Loucy (cell line): ENCODE results near the gene HAL.
A peak's percentile ranks its signal among the peaks of the same experiment; 100 is the strongest.

Experiments
- H2AFZ ChIP-seq: fragments of 200-600 bp; sonication (generic); 2 replicates; pipeline ENCODE4 v1.6.0; 2016; ENCODE audit warnings: antibody characterized with exemption, mild to moderate bottlenecking, low read length, moderate library complexity
- H3F3A ChIP-seq: fragments of 200-600 bp; 2 replicates; pipeline ENCODE4 v1.6.0; 2016; ENCODE audit warnings: antibody characterized with exemption, low read depth, mild to moderate bottlenecking
- H3K27me3 ChIP-seq: fragments of 200-600 bp; sonication (generic); 2 replicates; pipeline ENCODE4 v1.6.1; 2014; ENCODE audit warnings: low read length, mild to moderate bottlenecking; ENCODE audit not compliant: insufficient read depth, poor library complexity, severe bottlenecking
- H3K36me3 ChIP-seq: fragments of 200-600 bp; sonication (generic); 2 replicates; pipeline ENCODE4 v1.6.1; 2016; ENCODE audit warnings: low read length; ENCODE audit not compliant: insufficient read depth
- H3K4me1 ChIP-seq: fragments of 200-600 bp; sonication (generic); 2 replicates; pipeline ENCODE4 v1.5.1; 2014; ENCODE audit warnings: low read length, mild to moderate bottlenecking; ENCODE audit not compliant: insufficient read depth, poor library complexity, severe bottlenecking
- H3K4me2 ChIP-seq: fragments of 200-600 bp; sonication (generic); 2 replicates; pipeline ENCODE4 v1.6.0; 2014; ENCODE audit warnings: antibody characterized with exemption, low read length, low read depth, mild to moderate bottlenecking; ENCODE audit not compliant: poor library complexity, severe bottlenecking
- H3K4me3 ChIP-seq: fragments of 200-600 bp; sonication (generic); 2 replicates; pipeline ENCODE4 v1.5.1; 2014; ENCODE audit warnings: low read length, mild to moderate bottlenecking, mixed read lengths; ENCODE audit not compliant: poor library complexity, severe bottlenecking
- H3K79me2 ChIP-seq: fragments of 200-600 bp; sonication (generic); 2 replicates; pipeline ENCODE4 v1.6.1; 2014; ENCODE audit warnings: low read length; ENCODE audit not compliant: insufficient read depth
- H3K9ac ChIP-seq: fragments of 200-600 bp; sonication (generic); 2 replicates; pipeline ENCODE4 v1.6.0; 2014; ENCODE audit warnings: mild to moderate bottlenecking, low read depth, low read length, moderate library complexity; ENCODE audit not compliant: poor library complexity, severe bottlenecking
- H3K9me2 ChIP-seq: fragments of 200-600 bp; sonication (generic); replicated peaks from 2 replicates; pipeline ENCODE4 v1.6.1; 2016; ENCODE audit warnings: low read depth, low read length, mixed read lengths
- H3K9me3 ChIP-seq: fragments of 200-600 bp; sonication (generic); 2 replicates; pipeline ENCODE4 v1.6.1; 2014; ENCODE audit warnings: mild to moderate bottlenecking, antibody characterized with exemption, low read length, low read depth; ENCODE audit not compliant: insufficient read depth
- H4K20me1 ChIP-seq: fragments of 200-600 bp; sonication (generic); 2 replicates; pipeline ENCODE4 v1.6.0; 2014; ENCODE audit warnings: antibody characterized with exemption, low read length, mild to moderate bottlenecking; ENCODE audit not compliant: insufficient read depth, poor library complexity, severe bottlenecking
- CTCF ChIP-seq: fragments of 200-600 bp; sonication (generic); conservative IDR thresholded peaks from 2 replicates; pipeline ENCODE4 v1.5.1; 2014; ENCODE audit warnings: mild to moderate bottlenecking, antibody characterized with exemption, low read length
- EZH2phosphoT487 ChIP-seq: fragments of 200-600 bp; IDR thresholded peaks from 2 replicates; pipeline ENCODE4 v1.6.1; 2018; ENCODE audit warnings: antibody characterized with exemption, mild to moderate bottlenecking, moderate library complexity, borderline replicate concordance

The HAL gene

DNA sequence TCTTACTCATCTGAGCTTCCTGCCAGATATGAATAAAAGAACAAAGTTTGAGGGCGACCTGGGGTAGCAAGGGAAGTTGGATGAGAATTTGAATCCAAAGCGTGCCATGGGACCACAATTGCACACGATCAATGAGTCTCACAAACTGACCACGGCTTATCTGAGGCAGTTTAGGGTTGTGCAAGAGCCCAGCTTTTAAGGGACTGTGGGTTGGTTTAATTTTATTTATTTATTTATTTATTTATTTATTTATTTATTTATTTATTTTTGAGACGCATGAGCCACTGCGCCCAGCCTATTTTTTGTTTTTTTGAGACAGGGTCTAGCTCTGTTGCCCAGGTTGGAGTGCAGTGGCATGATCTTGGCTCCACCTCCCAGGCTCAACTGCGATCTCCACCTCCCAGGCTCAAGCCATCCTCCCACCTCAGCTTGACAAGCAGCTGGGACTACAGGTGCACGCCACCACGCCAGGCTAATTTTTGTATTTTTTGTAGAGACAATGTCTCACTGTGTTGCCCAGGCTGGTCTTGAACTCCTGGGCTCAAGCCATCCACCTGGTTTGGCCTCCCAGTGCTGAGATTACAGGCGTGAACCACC, 51.9 kb downstream of the HAL start:
- no peak overlapping the region for H2AFZ ChIP-seq

GRCh38 chr12:95943330-95943842, 52.8 kb downstream of the HAL start, which contains the start of gene AMDHD1:
Gene AMDHD1 (plus strand): TSS chr12:95943331. CDS start chr12:95943399, 68 bp downstream.
- Histone ChIP-seq H3K9me3 (no peaks in the 10 kb centered on the region), H3K9me2 (no peaks in the 10 kb centered on the region), H3K4me1 (no peaks in the 10 kb centered on the region), H2AFZ (peak within 1 kb of the TSS; percentile 98), H3K27me3 (no peaks in the 10 kb centered on the region), H3K4me2 (peak within 1 kb of the TSS; percentile 70), H4K20me1 (no peaks in the 10 kb centered on the region), H3K36me3 (no peaks in the 10 kb centered on the region), H3K4me3 (peak within 1 kb of the TSS; percentile 91), H3K9ac (peak within 1 kb of the TSS; percentile 81), H3K79me2 (no peaks in the 10 kb centered on the region), H3F3A (no peaks in the 10 kb centered on the region)
- TF ChIP-seq CTCF = 0 out of 2 replicates have a peak, but pooled peaks have one; percentile 23
- TF ChIP-seq EZH2phosphoT487 = no peak

More for the DNA sequence above, 51.9 kb downstream of the HAL start:
- H3K4me1 ChIP-seq = no peaks in the 10 kb centered on the region
- no peaks in the 10 kb centered on the region for H3K9me3 ChIP-seq
- no peaks in the 10 kb centered on the region for H3K9me2 ChIP-seq
- H3K27me3 ChIP-seq = no peaks in the 10 kb centered on the region
- TF ChIP-seq CTCF (no peak), EZH2phosphoT487 (no peak)
- H3K4me3 ChIP-seq = peak overlapping the region; percentile 91
- no peak overlapping the region for H3K9ac ChIP-seq
- H3K4me2 ChIP-seq = peak overlapping the region; percentile 70
- no peaks in the 10 kb centered on the region for H3K36me3 ChIP-seq
- H4K20me1 ChIP-seq = no peaks in the 10 kb centered on the region
- no peaks in the 10 kb centered on the region for H3K79me2 ChIP-seq
- H3F3A ChIP-seq = no peaks in the 10 kb centered on the region

- H3K9me3 ChIP-seq = no peaks in the 10 kb centered on the region
- peak within 1 kb of the TSS; percentile 70 for H3K4me2 ChIP-seq
- no peaks in the 10 kb centered on the region for H4K20me1 ChIP-seq
- H3F3A ChIP-seq = no peaks in the 10 kb centered on the region
- H3K27me3 ChIP-seq = no peaks in the 10 kb centered on the region
- H3K4me3 ChIP-seq = peak within 1 kb of the TSS; percentile 91
- H3K4me1 ChIP-seq = no peaks in the 10 kb centered on the region
- TF ChIP-seq CTCF (no peak), EZH2phosphoT487 (no peak)
- no peaks in the 10 kb centered on the region for H3K9me2 ChIP-seq
- no peaks in the 10 kb centered on the region for H3K36me3 ChIP-seq
- peak within 1 kb of the TSS; percentile 98 for H2AFZ ChIP-seq
- H3K9ac ChIP-seq = peak within 1 kb of the TSS; percentile 81
- no peaks in the 10 kb centered on the region for H3K79me2 ChIP-seq
Observed at GRCh38 chr12:95942524-95943329, 53.4 kb downstream of the HAL start, which contains the start of gene CCDC38. Gene CCDC38 (minus strand): TSS chr12:95942614. CDS start chr12:95936509, 6,105 bp downstream.
